ENCODE results near the gene PDXK. TPM values are rescaled to one million over a fixed set of nuclear protein-coding genes. Genes with fewer than 3 reads are reported as not detected.

The PDXK gene
- total RNA-seq, 1 experiment from 2014 or later = 114 TPM

DNA sequence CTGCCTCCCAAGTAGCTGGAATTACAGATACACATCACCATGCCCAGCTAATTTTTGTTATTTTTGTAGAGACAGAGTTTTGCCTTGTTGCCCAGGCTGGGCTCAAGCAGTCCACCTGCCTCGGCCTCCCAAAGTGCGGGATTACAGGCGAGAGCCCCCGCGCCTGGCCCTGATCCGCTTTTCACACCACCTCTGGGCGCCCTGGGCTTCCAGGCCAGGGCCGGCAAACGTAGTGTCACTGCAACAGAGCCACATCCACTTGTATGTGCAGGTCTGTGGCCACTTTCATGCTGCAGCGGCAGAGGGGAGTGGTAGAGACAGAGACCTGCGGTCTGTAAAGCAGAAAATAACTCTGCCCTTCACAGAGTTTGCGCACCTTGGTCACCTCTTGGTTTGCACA, 30.0 kb upstream of the PDXK start:
- BruUV-seq (replicated peaks) = no TSS peak
- H3K9me3 ChIP-seq (ENCODE audit: low read depth, low read length, poor library complexity, severe bottlenecking) = no peaks in the 10 kb centered on the region
- CTCF ChIA-PET = no interaction called here
- H3K36me3 ChIP-seq (ENCODE audit: insufficient read depth, low read length, poor library complexity, severe bottlenecking) = peaks cover 88% of the 10 kb centered on the region
- H3K4me1 ChIP-seq (ENCODE audit: insufficient read depth, low read length, poor library complexity, severe bottlenecking) = no peaks in the 10 kb centered on the region
- intact Hi-C loops (cut with micrococcal nuclease; ENCODE audit: unreplicated experiment) = no loop called here
- no peaks in the 10 kb centered on the region for H3K27me3 ChIP-seq (replicated peaks; ENCODE audit: insufficient read depth, low read depth, low read length, poor library complexity)
- no peak overlapping the region for H3K27ac ChIP-seq (ENCODE audit: low read depth, low read length, poor library complexity, severe bottlenecking)
- no peak overlapping the region for H3K4me3 ChIP-seq (ENCODE audit: low read depth, low read length, poor library complexity, severe bottlenecking)
- POLR2A ChIA-PET (ENCODE audit: low non-redundant PET) = no interaction called here
- no peak for DNase-seq (ENCODE audit: low spot score)
- TF ChIP-seq, protein P1, sequence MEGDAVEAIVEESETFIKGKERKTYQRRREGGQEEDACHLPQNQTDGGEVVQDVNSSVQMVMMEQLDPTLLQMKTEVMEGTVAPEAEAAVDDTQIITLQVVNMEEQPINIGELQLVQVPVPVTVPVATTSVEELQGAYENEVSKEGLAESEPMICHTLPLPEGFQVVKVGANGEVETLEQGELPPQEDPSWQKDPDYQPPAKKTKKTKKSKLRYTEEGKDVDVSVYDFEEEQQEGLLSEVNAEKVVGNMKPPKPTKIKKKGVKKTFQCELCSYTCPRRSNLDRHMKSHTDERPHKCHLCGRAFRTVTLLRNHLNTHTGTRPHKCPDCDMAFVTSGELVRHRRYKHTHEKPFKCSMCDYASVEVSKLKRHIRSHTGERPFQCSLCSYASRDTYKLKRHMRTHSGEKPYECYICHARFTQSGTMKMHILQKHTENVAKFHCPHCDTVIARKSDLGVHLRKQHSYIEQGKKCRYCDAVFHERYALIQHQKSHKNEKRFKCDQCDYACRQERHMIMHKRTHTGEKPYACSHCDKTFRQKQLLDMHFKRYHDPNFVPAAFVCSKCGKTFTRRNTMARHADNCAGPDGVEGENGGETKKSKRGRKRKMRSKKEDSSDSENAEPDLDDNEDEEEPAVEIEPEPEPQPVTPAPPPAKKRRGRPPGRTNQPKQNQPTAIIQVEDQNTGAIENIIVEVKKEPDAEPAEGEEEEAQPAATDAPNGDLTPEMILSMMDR (conservative IDR thresholded peaks at IDR 0.05; ENCODE audit: low read depth, low read length) = no peak
- no peak for TF ChIP-seq EZH2 (IDR thresholded peaks at IDR 0.05; ENCODE audit: borderline replicate concordance, low read depth, low read length, poor library complexity, severe bottlenecking)

DNA sequence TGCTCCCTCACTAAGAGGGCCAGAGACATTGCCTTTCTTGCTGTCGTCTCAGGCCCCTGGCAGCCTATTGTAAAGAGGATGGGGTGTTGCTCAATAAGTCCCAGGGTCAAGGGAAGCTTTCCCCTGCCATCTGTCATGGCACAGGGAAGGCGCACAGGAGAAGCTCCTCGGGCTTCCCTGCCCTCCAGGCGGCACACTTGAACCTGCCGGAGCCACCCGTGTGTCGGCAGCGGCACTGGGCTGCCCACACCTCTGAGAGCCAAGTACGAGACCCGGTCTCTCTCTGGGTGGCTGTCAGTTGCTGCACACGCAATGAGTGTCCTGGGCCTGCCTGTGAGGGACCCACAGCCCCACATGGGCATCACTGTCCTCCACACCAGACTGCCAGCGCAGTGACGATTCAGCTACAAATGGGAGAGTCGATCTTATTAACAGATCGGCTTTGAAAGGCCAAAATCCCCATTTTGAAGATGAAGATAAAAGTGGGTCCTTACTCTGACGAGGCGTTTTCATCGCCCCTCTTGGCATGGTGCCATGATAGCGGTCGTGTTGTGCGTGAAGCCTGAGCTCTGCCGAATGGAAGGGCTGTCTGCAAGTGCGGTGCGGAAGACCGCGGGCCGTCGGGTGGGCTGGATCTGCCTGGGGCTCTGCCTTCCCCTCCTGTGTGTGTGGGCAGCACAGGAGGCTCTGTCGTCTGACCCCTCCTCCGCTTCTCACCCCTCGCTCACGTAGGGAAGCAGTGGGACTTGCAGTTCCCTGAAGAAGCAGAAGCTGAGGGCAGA, 29.2 kb upstream of the PDXK start:
- TF ChIP-seq, protein P1 (conservative IDR thresholded peaks at IDR 0.05; ENCODE audit: low read depth, low read length) = no peak
- no peak for TF ChIP-seq EZH2 (IDR thresholded peaks at IDR 0.05; ENCODE audit: borderline replicate concordance, low read depth, low read length, poor library complexity, severe bottlenecking)
- H3K27me3 ChIP-seq (replicated peaks; ENCODE audit: insufficient read depth, low read depth, low read length, poor library complexity) = no peaks in the 10 kb centered on the region
- H3K4me3 ChIP-seq (ENCODE audit: low read depth, low read length, poor library complexity, severe bottlenecking) = no peak overlapping the region
- H3K9me3 ChIP-seq (ENCODE audit: low read depth, low read length, poor library complexity, severe bottlenecking) = no peaks in the 10 kb centered on the region
- intact Hi-C loops (cut with micrococcal nuclease; ENCODE audit: unreplicated experiment) = no loop called here
- no peak overlapping the region for H3K27ac ChIP-seq (ENCODE audit: low read depth, low read length, poor library complexity, severe bottlenecking)
- no TSS peak for BruUV-seq (replicated peaks)
- H3K4me1 ChIP-seq (ENCODE audit: insufficient read depth, low read length, poor library complexity, severe bottlenecking) = no peaks in the 10 kb centered on the region
- ChIA-PET CTCF (no interaction called here), POLR2A (ENCODE audit: low non-redundant PET) (no interaction called here)
- peaks cover 85% of the 10 kb centered on the region for H3K36me3 ChIP-seq (ENCODE audit: insufficient read depth, low read length, poor library complexity, severe bottlenecking)
- no peak for DNase-seq (ENCODE audit: low spot score)

DNA sequence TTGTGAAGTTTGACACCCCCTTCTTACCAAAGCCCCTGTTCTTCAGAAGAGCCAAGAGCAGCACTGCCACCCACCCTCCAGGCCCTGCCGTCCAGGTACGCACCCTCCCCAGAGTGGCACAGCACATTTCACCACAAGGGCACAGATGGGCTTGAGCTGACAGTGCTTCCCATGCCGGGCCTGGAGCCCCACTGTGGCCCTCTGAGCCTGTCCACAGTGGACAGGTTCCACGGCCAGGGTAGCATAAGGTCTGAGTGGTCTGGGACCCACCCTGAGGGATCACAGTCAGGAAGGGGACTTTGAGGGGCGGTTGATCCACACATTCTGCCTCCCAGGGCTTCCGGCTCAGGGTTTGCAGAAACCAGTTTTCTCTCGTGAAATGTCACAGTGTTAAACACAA, 28.6 kb upstream of the PDXK start:
- no peak for TF ChIP-seq EZH2 (IDR thresholded peaks at IDR 0.05; ENCODE audit: borderline replicate concordance, low read depth, low read length, poor library complexity, severe bottlenecking)
- TF ChIP-seq, protein P1 (conservative IDR thresholded peaks at IDR 0.05; ENCODE audit: low read depth, low read length) = no peak
- Histone ChIP-seq H3K27me3 (replicated peaks; ENCODE audit: insufficient read depth, low read depth, low read length, poor library complexity) (no peaks in the 10 kb centered on the region), H3K9me3 (ENCODE audit: low read depth, low read length, poor library complexity, severe bottlenecking) (no peaks in the 10 kb centered on the region), H3K36me3 (ENCODE audit: insufficient read depth, low read length, poor library complexity, severe bottlenecking) (peaks cover 85% of the 10 kb centered on the region), H3K27ac (ENCODE audit: low read depth, low read length, poor library complexity, severe bottlenecking) (no peak overlapping the region), H3K4me3 (ENCODE audit: low read depth, low read length, poor library complexity, severe bottlenecking) (no peak overlapping the region), H3K4me1 (ENCODE audit: insufficient read depth, low read length, poor library complexity, severe bottlenecking) (no peaks in the 10 kb centered on the region)
- ChIA-PET CTCF (no interaction called here), POLR2A (ENCODE audit: low non-redundant PET) (no interaction called here)
- no TSS peak for BruUV-seq (replicated peaks)
- DNase-seq (ENCODE audit: low spot score) = no peak
- intact Hi-C loops (cut with micrococcal nuclease; ENCODE audit: unreplicated experiment) = no loop called here

Measured in A673 (cell line).